DND-41 (cell line): ENCODE results near the gene CDK5R1.
"Not testable (repeated sequence)": the region's sequence is repeated elsewhere in the genome, so short reads cannot be mapped to it uniquely, and the experiment has no call there.

Experiments used
- ATAC-seq: fragments of 200-7000 bp; cut with Tn5 transposase; 3 replicates; pipeline ENCODE4 v1.9.1; 2021; ENCODE audit warnings: low read depth; ENCODE audit not compliant: insufficient read depth
- DNase-seq: peaks from one replicate; pipeline ENCODE4 v3.0.0-alpha.2; 2020
- H2AFZ ChIP-seq: 2 replicates; pipeline ENCODE4 v1.6.0; 2012; ENCODE audit warnings: low read depth, low read length
- H3K27ac ChIP-seq: 2 replicates; pipeline ENCODE4 v1.5.1; 2012; ENCODE audit warnings: low read length, inconsistent platforms
- H3K27me3 ChIP-seq: fragments of 200-600 bp; sonication (generic); 2 replicates; pipeline ENCODE4 v1.6.0; 2012; ENCODE audit warnings: low read length, mild to moderate bottlenecking, inconsistent platforms; ENCODE audit not compliant: insufficient read depth, poor library complexity
- H3K36me3 ChIP-seq: 2 replicates; pipeline ENCODE4 v1.5.1; 2012; ENCODE audit warnings: low read length, inconsistent platforms; ENCODE audit not compliant: insufficient read depth
- H3K4me1 ChIP-seq: 2 replicates; pipeline ENCODE4 v1.5.1; 2012; ENCODE audit warnings: mild to moderate bottlenecking, low read length; ENCODE audit not compliant: insufficient read depth
- H3K4me2 ChIP-seq: 2 replicates; pipeline ENCODE4 v1.6.0; 2012; ENCODE audit warnings: mild to moderate bottlenecking, moderate library complexity, low read length, inconsistent platforms; ENCODE audit not compliant: insufficient read depth
- H3K4me3 ChIP-seq, 2 experiments: fragments of 200-600 bp in 1 of 2; shearing (Covaris generic) in 1 of 2; 2 replicates each; pipeline ENCODE4 v1.5.1; 2012 to 2016; ENCODE audit warnings: inconsistent platforms in 2 of 2, low read length in 2 of 2, mild to moderate bottlenecking in 2 of 2, low read depth in 1 of 2, moderate library complexity in 1 of 2
- H3K79me2 ChIP-seq: 2 replicates; pipeline ENCODE4 v1.6.0; 2012; ENCODE audit warnings: low read length, inconsistent platforms; ENCODE audit not compliant: insufficient read depth
- H3K9ac ChIP-seq: 2 replicates; pipeline ENCODE4 v1.6.0; 2012; ENCODE audit warnings: low read depth, mild to moderate bottlenecking, inconsistent platforms, low read length, moderate library complexity
- H3K9me3 ChIP-seq: 2 replicates; pipeline ENCODE4 v1.5.1; 2012; ENCODE audit warnings: low read length, moderate library complexity, mild to moderate bottlenecking, inconsistent platforms; ENCODE audit not compliant: insufficient read depth, severe bottlenecking
- H4K20me1 ChIP-seq: 2 replicates; pipeline ENCODE4 v1.6.0; 2012; ENCODE audit warnings: low read length; ENCODE audit not compliant: insufficient read depth
- EZH2 ChIP-seq: IDR thresholded peaks from 3 replicates; pipeline ENCODE4 v1.6.1; 2012; ENCODE audit warnings: borderline replicate concordance, low read depth, mild to moderate bottlenecking, moderate library complexity, low read length, inconsistent platforms; ENCODE audit not compliant: severe bottlenecking
- TF ChIP-seq, protein P1 (sequence below): IDR thresholded peaks from 2 replicates; pipeline ENCODE4 v1.5.1; 2012; ENCODE audit warnings: borderline replicate concordance, low read length, moderate library complexity, mild to moderate bottlenecking; ENCODE audit not compliant: poor library complexity, severe bottlenecking; ENCODE audit errors: extremely low read depth

Gene CDK5R1

DNA sequence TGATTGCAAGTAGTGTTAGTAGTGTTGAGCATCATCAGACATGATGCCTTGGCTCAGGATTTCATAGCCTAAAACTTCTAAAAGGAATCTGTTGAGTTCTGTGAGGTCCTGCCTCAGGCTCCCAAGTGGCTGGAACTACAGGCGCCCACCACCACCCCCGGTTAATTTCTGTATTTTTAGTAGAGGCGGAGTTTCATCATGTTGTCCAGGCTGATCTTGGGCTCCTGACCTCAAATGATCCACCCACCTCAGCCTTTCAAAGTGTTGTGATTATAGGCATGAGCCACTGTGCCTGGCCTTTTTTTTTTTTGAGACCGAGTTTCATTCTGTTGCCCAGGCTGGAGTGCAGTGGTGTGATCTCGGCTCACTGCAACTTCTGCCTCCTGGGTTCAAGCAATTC, 36.8 kb upstream of the CDK5R1 start:
- H3K79me2 ChIP-seq: peaks cover 99% of the 10 kb centered on the region
- peaks cover 41% of the 10 kb centered on the region; the same call in 1 of the 2 replicates for H4K20me1 ChIP-seq
- TF ChIP-seq, protein P1, sequence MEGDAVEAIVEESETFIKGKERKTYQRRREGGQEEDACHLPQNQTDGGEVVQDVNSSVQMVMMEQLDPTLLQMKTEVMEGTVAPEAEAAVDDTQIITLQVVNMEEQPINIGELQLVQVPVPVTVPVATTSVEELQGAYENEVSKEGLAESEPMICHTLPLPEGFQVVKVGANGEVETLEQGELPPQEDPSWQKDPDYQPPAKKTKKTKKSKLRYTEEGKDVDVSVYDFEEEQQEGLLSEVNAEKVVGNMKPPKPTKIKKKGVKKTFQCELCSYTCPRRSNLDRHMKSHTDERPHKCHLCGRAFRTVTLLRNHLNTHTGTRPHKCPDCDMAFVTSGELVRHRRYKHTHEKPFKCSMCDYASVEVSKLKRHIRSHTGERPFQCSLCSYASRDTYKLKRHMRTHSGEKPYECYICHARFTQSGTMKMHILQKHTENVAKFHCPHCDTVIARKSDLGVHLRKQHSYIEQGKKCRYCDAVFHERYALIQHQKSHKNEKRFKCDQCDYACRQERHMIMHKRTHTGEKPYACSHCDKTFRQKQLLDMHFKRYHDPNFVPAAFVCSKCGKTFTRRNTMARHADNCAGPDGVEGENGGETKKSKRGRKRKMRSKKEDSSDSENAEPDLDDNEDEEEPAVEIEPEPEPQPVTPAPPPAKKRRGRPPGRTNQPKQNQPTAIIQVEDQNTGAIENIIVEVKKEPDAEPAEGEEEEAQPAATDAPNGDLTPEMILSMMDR: no peak
- TF ChIP-seq EZH2: no peak
- no peak overlapping the region for H3K27ac ChIP-seq
- peaks cover 25% of the 10 kb centered on the region for H3K4me1 ChIP-seq
- H3K36me3 ChIP-seq: peaks cover 95% of the 10 kb centered on the region
- H3K4me3 ChIP-seq: no peak overlapping the region
- DNase-seq (no peak), ATAC-seq (no peak)
- H2AFZ ChIP-seq: no peak overlapping the region
- no peak overlapping the region for H3K4me2 ChIP-seq
- no peak overlapping the region for H3K9ac ChIP-seq
- H3K9me3 ChIP-seq: no peaks in the 10 kb centered on the region
- no peaks in the 10 kb centered on the region for H3K27me3 ChIP-seq

DNA sequence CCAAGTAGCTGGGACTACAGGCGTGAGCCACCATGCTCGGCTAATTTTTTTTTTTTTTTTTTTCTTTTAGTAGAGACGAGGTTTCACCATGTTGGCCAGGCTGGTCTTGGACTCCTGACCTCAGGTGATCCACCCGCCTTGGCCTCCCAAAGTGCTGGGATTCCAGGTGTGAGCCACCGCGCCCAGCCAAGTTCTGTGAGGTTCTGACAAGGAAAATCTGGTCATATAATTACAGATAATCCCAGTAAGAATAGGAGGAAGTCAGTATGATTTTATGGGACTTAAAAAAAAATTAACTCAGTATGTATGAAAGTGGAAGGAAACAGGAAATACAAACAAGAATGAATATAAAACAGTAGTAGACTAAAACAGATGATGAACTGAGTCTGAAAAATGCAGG, 36.4 kb upstream of the CDK5R1 start:
- not testable (repeated sequence) for ATAC-seq, H3K27ac ChIP-seq, H3K4me3 ChIP-seq, H3K9me3 ChIP-seq, DNase-seq, H3K27me3 ChIP-seq, H2AFZ ChIP-seq, H3K4me2 ChIP-seq, H3K9ac ChIP-seq
- peaks cover 25% of the 10 kb centered on the region for H3K4me1 ChIP-seq
- H3K36me3 ChIP-seq: peaks cover 96% of the 10 kb centered on the region
- peaks cover 99% of the 10 kb centered on the region for H3K79me2 ChIP-seq
- peaks cover 38% of the 10 kb centered on the region; the same call in 1 of the 2 replicates for H4K20me1 ChIP-seq

DNA sequence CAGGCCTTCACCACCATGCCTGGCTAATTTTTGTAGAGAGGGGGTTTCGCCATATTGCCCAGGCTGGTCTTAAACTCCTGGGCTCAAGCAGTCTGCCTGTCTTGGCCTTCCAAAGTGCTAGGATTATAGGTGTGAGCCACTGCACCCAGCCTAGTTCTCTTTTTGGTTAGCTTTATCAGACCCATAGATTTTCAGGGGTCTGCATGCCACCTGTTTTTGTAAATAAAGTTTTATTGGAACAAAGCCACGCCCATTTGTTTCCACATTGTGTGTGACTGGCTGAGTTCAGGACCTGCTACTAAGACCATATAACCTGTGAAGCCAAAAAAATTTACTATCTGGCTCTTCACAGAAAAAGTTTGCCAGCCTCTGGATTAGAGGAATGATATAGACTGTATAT, 34.9 kb upstream of the CDK5R1 start:
- no peaks in the 10 kb centered on the region for H3K27me3 ChIP-seq
- H4K20me1 ChIP-seq: peaks cover 27% of the 10 kb centered on the region; the same call in 1 of the 2 replicates
- no peak overlapping the region for H3K4me3 ChIP-seq
- peaks cover 91% of the 10 kb centered on the region for H3K79me2 ChIP-seq
- H3K9me3 ChIP-seq: no peaks in the 10 kb centered on the region
- TF ChIP-seq EZH2: no peak
- TF ChIP-seq, protein P1: no peak
- H3K4me1 ChIP-seq: peaks cover 10% of the 10 kb centered on the region; the same call in 1 of the 2 replicates
- H3K4me2 ChIP-seq: no peak overlapping the region
- H2AFZ ChIP-seq: no peak overlapping the region
- peaks cover 94% of the 10 kb centered on the region for H3K36me3 ChIP-seq
- DNase-seq: no peak
- H3K9ac ChIP-seq: no peak overlapping the region
- no peak overlapping the region for H3K27ac ChIP-seq
- ATAC-seq: no peak

DNA sequence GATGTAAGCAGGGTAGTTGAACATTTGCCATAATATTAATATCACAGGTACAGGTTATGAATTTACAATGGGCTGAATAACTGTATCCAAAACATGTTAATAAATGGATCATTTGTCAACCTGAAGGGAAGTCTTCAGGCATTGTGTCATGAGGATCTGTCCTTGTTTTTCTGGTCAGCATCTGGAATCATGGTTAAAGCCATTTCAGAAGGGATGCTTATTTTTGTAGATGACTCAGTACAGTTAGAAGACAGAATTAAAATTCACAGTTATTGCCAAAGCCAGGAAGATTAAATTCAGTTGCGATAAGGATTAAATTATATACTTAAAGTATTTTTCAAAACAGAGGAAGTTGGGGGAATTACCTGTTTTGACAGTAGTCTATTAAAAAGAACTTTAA, 34.5 kb upstream of the CDK5R1 start:
- peaks cover 25% of the 10 kb centered on the region; the same call in 1 of the 2 replicates for H4K20me1 ChIP-seq
- no peak overlapping the region for H2AFZ ChIP-seq
- no peak overlapping the region for H3K4me2 ChIP-seq
- peaks cover 94% of the 10 kb centered on the region for H3K36me3 ChIP-seq
- H3K4me3 ChIP-seq: no peak overlapping the region
- no peaks in the 10 kb centered on the region for H3K9me3 ChIP-seq
- no peak overlapping the region for H3K9ac ChIP-seq
- H3K4me1 ChIP-seq: peaks cover 6% of the 10 kb centered on the region; the same call in 1 of the 2 replicates
- DNase-seq (no peak), ATAC-seq (no peak)
- peaks cover 91% of the 10 kb centered on the region for H3K79me2 ChIP-seq
- TF ChIP-seq EZH2: no peak
- TF ChIP-seq, protein P1: no peak
- no peaks in the 10 kb centered on the region for H3K27me3 ChIP-seq
- no peak overlapping the region for H3K27ac ChIP-seq
